ENCODE measurements around the gene ICA1.
A peak's percentile ranks its signal among the peaks of the same experiment; 100 is the strongest.

GRCh38 chr7:8285155-8285554 lies 23.2 kb upstream of the ICA1 start:
- TF ChIP-seq GATA2 (IDR thresholded peaks at IDR 0.05; ENCODE audit: low read depth, low read length): peak; percentile 55; the same call in 1 of the 2 replicates
- no peak for TF ChIP-seq GATA3 (IDR thresholded peaks at IDR 0.05; ENCODE audit: low read depth, low read length)
